Inflammatory macrophage (primary cell): ENCODE data around the gene TENT4B.

Source experiments
- DNase-seq, 2 donors: peaks; one replicate each; pipeline ENCODE4 v3.0.0-alpha.2; 2020 to 2022

Gene TENT4B

DNA sequence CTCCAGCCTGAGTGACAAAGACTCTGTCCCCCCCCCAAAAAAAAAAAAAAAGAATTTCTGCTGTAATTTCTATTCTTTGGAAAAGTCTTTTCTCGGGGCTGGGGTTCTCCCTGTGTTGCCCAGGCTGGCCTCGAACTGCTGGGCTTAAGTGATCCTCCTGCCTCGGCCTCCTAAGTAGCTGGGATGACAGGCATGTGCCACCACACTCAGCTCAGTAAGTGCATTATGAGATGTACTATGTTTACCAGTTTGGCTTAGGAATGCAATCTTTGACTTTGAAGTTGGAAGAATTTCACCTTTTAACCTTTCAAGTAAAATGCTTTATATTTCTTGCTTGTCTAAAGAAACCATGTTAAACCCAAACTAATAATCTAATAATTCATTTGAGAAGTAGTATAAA, 85.2 kb downstream of the TENT4B start:
- no peak for DNase-seq

DNA sequence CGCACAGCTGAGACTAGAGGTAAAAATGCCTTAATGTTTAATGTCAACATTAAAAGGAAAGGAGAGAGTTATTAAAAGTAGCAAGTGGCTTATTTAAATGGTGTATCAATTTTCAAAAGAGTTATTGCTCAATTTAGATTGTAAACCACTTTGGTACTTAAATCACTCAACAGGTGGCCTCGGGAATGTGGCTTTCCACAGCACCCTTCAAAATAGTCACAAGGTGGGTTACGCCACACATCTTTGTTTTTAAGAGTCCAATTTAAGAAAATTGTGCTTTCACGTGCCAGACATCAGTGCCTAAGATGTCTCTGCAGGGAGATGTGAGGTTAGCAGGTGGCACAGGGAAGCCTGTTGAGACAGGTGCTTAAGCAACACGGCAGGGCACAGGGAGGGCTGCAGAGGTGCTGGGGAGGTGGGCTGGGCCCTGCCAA, 85.8 kb downstream of the TENT4B start:
- DNase-seq, result no peak

- peak; percentile 46 to 74 for DNase-seq
Observed at GRCh38 chr16:50243024-50243423, 89.9 kb downstream of the TENT4B start.

DNA sequence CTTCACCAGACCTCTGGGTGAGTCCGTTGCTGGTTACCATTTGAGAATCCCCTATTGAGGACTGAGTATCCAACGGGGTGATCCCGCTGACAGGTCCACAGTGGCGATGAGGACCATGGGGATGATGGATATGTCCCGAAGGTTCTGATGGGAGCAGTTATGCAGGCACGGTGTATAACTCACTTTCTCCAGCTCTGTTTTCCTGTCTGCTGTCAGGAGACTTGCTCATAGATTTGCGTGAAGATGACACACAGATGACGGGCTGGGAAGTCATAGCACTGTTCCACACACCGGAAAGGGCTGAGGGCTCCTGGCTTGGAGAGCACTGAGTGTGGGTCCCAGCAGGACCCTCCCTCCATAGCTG, 91.0 kb downstream of the TENT4B start:
- DNase-seq, result no peak

GRCh38 chr16:50244504-50245416, 91.7 kb downstream of the TENT4B start:
- no peak for DNase-seq

GRCh38 chr16:50245417-50246298, 92.6 kb downstream of the TENT4B start:
- DNase-seq, result peak; percentile 57 to 76

GRCh38 chr16:50246299-50247122, 93.4 kb downstream of the TENT4B start:
- DNase-seq, result peak; percentile 24 to 47

DNA sequence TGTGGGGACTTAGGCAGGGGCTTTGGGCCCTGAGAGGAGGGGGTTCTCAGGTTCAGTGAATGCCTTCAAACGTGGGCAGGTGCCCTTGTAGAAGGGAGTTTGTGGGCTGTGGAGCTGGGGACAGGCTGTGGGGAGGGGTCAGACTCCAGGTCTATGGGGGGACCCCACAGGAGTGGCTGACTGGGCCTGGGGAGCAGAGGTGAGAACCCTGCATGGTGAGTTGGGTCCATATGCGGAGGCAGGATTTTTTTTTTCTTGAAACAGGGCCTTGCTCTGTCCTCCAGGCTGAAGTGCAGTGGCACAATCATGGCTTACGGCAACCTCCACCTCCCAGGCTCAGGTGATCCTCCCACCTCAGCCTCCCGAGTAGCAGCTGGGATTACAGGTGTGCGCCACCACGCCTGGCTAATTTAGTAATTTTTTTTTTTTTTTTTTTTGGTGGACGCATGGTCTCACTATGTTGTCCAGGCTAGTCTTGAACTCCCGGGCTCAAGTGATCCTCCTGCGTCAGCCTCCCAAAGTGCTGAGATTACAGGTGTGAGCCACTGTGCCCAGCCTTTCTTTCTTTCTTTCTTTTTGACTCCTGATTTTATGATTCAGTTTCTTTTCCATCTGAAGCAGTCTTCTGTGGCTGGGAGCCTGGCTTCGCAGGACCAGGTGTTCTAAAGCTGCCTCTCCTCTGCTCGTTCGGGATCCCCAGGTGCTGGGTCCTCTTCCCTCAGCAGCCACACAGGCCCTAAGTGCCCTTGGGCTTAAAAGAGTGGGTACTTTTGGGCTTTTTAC, 94.2 kb downstream of the TENT4B start:
- no peak for DNase-seq

DNA sequence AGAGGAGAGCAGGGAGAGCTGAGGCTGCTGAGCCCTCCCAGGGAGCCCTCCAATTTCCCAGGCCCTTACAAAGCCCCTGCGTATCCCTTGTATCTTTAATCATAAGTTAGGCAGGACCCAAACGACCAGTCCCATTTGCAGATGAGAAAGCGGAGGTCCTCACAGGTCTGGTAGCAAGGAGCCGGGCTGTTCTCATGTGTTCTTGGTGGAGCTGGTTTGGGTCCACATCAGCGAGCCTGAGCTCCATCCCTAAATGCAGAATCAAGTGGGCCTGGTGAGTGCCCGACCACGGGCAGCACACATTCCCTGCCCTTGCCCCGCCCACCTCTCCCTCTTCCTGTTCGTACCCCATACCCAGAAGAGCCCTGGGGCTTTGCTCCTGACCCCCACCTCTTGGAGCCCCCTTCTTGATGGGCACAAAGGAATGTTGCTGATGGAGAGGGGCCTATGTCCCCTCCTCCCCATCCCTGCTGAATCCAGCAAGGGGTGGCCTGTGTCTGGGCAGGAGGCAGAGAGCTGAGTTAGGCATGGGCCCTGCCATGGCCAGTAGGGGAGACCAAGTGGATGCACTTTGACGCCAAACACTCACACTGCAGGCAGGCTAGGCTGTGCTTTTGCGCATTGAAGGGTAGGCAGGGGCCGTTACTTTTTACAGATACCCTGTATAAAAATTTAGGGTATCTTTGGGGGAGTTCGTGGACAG, 95.0 kb downstream of the TENT4B start:
- DNase-seq, result no peak

- DNase-seq, result no peak
Observed at GRCh38 chr16:50248845-50249244, 95.7 kb downstream of the TENT4B start.

DNA sequence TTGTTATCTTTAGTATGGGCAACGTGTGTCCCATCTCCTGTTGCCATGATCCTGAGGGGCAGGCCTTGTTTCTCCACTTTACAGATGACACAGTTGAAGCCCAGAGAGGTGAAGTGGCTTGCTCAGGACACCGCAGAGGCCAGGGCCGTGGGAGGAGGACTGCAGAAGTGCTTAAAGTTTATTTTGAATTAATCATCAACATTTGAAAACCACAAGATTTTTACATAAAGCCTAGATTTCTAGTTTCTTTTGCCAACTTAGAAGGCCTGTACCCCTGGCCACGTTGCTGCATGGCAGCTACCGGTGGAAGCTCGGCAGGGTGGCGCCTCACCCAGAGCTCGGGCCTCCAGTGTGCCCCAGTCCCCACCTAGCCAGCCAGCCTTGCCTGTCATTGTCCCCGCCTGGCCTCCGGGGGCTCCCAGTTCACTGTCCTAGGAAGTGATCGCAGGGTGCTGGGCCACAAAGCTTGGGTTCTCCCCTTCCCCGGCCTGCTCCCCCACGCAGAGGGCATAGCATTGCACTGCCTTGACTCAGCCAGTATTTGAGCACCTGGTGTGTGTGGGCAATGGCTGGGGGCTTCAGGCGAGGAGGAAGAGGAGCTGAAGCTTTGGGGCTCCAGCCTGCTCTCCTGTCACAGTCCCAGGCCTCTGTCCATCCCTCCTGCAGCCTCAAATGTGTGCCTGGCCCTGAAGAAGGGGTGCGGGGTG, 98.4 kb downstream of the TENT4B start:
- peak; percentile 57 to 82 for DNase-seq

GRCh38 chr16:50252082-50252611, 99.0 kb downstream of the TENT4B start:
- no peak for DNase-seq

DNA sequence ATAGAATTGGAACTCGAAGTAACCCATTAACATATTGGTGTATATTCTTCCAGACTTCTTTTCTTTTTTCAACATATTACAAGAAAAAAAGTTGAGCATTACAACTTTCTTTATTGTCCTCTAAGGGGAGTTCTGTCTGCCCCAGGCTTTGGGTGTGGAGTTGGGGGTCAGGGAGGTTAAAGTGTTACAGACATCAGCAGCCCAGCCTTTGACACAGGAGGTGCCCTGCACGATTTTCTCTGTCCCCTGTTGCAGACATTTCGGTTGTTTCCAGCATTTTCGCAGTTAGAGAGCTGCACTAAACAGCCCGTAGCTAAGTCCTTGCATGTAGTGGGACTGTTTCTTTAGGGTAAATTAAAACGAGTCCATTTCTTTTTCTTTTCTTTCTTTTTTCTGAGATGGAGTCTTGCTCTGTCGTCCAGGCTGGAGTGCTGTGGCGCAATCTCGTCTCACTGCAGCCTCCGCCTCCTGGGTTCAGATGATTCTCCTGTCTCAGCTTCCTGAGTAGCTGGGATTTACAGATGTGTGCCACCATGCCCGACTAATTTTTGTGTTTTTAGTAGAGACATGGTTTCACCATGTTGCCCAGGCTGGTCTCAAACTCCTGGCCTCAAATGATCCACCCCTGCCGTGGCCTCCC, 99.9 kb downstream of the TENT4B start:
- DNase-seq, result no peak

- no peak for DNase-seq
Observed at GRCh38 chr16:50253514-50253910, 100.4 kb downstream of the TENT4B start.

- no peak for DNase-seq
Observed at GRCh38 chr16:50254072-50254471, 101.0 kb downstream of the TENT4B start.

GRCh38 chr16:50255538-50255937, 102.4 kb downstream of the TENT4B start:
- DNase-seq, result no peak

GRCh38 chr16:50256604-50257003, 103.5 kb downstream of the TENT4B start:
- no peak for DNase-seq

DNA sequence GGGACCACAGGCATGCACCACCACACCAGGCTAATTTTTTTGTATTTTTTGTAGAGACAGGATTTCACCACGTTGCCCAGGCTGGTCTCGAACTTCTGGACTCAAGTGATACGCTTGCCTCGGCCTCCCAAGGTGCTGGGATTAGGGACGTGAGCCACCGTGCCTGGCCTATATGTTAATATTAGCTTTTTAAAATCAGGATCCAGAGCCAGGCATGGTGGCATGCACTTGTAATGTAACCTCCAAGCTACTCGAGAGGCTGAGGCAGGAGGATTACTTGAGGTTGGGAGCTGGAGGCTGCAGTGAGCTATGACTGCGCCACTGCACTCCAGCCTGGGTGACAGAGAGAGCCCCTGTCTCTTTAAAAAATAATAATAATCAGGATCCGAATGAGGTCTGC, 104.8 kb downstream of the TENT4B start:
- no peak for DNase-seq

DNA sequence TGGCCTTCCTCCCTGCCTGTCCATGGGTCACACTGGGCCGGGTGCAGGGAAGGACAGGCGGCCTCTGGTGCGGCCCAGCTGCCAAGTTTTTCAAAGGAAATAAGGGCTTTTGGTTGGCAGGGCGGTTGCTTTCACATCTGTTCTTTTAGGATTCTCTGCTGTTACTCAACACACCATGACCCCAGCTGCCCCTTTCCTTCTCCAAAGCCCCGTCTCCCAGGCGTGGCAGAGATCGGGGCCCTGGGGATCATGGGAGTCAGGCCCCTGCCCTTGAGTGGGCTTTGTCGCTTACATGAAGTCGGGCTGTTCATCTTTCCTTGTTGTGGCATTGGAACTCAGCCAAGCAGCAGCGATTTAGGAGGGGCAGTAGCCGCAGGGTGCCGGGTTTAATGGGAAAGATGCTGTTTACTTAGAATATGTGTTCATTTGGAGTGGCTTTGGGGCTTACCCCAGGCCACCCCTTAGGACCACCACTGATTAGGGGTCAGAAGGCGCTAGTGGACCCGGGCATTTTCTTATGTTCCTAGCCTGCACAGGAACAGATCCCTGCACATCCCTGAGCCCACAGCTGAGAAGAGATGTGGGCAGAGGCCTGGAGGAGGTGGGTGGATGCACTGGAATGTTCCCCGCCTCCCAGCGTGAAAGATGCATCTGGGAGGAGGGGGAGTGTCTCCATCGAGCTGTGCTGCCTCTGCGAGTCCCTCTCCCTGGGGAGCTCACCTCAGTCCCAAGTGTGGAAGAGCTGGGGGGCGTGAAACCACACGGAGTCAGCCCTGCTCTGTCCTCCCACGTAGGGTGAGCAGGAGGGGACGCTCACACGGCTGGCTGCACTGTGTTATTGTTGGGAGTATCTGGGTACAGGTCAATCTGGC, 106.5 kb downstream of the TENT4B start:
- DNase-seq, result no peak
